DMS153 treated with DMSO at 0.1 percent for 48 hours (cell line): ENCODE results near the gene EFR3B.
"Not testable (repeated sequence)": the region's sequence is repeated elsewhere in the genome, so short reads cannot be mapped to it uniquely, and the experiment has no call there.

Experiments used
- DNase-seq: peaks from one replicate; lab custom pipeline; 2025; ENCODE audit not compliant: unreplicated experiment; lab: John Stamatoyannopoulos, UW

The EFR3B gene, protein sequence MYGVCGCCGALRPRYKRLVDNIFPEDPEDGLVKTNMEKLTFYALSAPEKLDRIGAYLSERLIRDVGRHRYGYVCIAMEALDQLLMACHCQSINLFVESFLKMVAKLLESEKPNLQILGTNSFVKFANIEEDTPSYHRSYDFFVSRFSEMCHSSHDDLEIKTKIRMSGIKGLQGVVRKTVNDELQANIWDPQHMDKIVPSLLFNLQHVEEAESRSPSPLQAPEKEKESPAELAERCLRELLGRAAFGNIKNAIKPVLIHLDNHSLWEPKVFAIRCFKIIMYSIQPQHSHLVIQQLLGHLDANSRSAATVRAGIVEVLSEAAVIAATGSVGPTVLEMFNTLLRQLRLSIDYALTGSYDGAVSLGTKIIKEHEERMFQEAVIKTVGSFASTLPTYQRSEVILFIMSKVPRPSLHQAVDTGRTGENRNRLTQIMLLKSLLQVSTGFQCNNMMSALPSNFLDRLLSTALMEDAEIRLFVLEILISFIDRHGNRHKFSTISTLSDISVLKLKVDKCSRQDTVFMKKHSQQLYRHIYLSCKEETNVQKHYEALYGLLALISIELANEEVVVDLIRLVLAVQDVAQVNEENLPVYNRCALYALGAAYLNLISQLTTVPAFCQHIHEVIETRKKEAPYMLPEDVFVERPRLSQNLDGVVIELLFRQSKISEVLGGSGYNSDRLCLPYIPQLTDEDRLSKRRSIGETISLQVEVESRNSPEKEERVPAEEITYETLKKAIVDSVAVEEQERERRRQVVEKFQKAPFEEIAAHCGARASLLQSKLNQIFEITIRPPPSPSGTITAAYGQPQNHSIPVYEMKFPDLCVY

DNA sequence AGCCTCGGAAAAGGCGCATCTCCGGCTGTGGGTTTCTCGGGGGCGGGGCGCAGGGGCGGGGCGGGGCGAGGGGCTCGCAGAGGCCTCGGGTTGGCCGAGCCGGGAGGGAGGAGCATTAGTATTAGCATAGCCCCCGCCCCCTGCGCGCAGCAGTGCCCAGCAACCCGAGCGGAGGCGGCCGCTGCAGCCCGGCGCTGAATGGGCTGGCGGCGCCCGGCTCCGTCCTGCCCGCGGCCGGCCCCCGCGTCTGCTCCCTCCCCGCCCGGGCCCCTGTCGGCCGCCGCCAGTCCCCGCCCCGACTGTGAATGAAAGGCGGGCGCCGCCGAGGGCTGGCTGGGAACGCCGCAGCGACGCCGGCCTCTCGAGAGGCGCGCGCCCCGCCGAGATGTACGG is at the start of gene EFR3B:
EFR3B (plus strand) TSS at position 149 of the 393 bp plus-strand sequence; CDS start at position 386, 237 bp downstream.
- DNase-seq: peak; percentile 93

- no peak for DNase-seq
Observed at GRCh38 chr2:24993406-24994145, 48.3 kb upstream of the EFR3B start.

DNA sequence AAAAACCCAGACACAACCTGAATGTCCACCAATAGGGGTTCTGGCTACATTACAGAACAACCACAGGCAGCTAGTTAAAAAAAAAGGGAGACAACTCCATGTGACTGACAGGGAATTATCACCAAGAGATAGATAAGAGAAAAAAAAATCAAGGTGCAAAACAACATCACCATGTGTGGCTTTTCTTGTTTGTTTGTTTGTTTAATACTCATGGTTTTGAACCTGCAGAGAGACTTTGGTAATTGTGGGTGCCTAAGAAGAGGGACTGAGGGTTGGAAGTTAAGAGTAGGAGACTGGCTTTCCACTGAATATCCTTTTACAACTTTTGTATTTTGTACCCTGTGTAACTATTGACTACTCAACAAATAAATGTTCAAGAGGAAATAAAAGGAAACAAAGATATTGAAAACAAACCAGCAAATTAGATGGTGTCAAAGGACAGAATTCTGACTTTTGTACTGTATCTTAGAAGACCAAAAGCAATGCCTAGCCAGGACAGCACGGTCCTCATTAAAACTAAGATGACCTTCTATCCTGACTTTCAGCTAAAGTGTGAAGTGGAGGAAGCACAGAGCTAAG is 47.6 kb upstream of the EFR3B start:
- no peak for DNase-seq

DNA sequence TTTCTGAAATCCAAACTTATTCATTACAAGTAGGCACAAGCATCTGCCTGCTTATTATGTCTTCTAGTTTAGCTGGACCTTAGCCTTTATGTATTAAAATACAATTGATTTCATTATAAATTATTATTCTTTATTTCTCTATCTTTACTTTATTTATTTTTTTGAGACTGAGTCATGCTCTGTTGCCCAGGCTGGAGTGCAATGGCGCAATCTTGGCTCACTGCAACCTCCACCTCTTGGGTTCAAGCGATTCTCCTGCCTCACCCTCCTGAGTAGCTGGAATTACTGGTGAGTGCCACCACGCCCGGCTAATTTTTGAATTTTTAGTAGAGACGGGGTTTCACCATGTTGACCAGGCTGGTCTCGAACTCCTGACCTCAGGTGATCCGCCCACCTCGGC is 42.8 kb upstream of the EFR3B start:
- not testable (repeated sequence) for DNase-seq

DNA sequence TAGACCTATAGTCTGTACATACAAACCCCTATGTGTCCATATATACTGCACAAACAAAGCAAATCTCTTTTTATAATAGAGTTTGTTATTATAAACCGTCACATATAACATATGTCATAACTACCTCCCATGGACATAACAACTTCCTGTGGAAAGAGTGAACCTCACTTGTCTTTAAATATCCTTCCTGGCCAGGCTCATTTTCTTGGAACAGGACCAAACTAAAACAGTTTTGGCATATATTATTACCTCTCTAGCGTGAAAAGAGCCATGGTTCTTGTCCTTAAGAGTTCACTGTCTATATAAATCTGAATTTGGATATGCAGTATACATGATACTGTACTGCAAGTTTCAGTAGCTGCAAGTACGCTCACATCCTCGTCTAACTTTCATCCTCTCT is 41.8 kb upstream of the EFR3B start:
- DNase-seq: no peak

- no peak for DNase-seq
Observed at GRCh38 chr2:25000503-25001324, 41.2 kb upstream of the EFR3B start.

GRCh38 chr2:25001325-25001637 is 40.6 kb upstream of the EFR3B start:
- DNase-seq: no peak

DNA sequence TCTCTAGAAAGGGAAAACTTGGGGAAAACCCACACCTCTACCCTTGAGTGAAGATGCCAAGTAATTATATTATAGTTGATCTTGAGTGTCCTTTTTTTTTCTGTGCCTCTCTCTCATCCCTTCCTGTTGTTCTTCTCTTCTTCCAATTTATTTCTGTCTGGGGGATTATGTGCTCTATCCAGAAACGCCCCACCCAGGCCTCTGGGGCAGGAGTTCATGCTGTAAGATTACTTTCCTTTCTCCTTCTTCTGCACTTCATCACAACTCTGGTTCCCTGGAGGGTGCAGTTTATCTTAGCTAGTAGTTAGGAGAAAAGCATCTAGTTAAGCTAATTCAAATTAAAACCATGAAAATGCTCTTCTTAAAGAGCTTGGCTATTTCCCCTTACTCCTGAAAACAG is 39.8 kb upstream of the EFR3B start:
- no peak for DNase-seq

DNA sequence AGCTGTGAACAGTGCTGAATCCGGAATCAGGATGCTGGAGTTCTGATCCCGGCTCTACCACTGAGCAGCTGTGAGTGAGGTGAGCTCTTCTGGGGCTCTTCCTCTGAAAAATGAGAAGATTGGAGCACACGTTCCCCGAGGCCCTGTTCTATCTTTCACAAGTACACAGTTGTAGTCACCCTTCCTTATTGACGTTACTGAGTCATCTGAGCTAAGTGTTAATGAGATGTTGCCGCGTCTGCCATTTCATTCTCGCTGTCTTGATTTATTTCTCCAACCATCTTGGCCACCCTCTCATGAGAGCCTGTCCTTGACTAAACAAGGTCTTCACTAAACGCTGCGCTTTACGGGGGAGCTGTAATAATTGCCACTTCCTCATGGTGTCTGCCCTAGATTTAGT is 31.9 kb upstream of the EFR3B start:
- DNase-seq: peak; percentile 3

- not testable (repeated sequence) for DNase-seq
Observed at GRCh38 chr2:25011342-25011741, 30.5 kb upstream of the EFR3B start.

DNA sequence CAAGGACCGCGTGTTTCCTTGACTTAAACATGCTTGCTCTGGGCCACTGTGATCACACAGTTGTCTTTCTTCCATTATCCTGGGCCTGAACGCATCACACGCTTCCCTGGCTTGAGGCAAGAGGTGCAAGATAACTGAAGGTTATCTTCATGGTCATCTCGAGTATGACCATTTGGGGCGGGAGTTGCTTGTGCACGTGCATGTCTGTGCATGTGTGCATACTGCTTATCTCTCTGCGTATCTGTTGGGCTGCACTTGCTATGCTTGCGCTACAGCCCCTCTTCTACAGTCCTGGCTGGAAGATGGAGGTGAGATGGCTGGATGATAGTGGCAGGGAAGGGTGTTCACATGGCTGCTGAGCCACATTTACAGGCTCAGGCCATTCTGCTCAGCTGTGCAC is 27.2 kb upstream of the EFR3B start:
- no peak for DNase-seq

DNA sequence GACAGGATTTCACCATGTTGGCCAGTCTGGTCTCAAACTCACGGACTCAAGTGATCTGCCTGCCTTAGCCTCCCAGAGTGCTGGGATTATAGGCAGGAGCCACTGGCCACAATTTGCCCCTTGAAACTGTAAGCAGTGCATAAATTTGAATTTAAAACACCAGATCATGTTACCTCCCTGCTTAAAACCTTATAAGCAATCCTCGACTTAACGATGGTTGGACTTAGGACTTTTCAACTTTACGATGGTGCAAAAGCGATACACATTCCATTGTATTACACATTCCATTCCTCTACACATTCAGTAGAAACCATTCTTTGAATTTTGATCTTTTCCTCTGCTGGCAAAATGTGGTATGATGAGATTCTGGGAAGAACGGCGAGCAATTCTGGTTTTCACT is 23.2 kb upstream of the EFR3B start:
- DNase-seq: no peak

DNA sequence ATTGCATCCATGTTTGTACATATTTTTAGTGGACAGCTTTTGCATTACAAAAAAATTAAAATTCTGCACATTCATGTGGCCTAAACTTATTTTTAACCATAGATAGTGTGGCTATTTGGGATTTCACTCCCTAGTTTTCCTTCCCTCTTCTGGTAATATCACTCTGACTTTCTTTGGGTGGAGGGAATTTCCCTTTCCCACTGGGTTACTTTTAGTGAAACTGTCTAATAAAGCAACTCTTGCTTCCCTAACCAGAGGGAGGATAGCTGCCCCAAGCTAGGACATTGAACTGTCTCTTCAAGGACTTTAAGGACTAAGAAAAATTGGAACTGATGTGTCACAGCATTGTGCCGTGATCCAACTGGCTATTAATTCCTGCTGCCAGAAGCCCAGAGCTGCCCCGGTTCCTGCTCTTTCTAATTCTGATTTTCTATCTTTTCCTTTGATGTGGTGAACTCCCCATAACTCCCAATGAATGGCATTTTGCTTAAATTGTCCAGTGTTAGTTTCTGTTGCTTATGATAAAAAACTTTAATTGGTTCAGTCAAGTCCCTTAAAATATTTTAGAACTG is 20.0 kb upstream of the EFR3B start:
- DNase-seq: no peak

DNA sequence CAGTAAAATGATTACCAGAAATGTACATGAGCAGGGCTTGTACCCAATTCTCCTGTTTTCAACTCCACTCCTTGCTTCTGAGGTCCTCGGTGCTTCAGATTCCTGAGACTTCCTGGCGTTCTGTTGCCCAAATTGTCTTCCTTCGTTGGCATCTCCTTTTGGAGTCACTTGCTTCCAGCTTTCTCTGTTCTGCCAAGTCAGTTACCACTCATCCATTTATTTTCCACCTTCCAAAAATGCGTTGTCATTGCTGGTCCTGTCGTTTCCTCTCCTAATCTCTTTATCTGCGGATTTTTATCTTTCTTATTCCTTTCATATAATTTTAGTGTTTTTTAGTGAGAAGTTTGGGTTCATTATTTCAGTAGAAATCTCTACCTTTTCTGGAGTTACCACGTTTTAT is 18.5 kb upstream of the EFR3B start:
- DNase-seq: no peak

DNA sequence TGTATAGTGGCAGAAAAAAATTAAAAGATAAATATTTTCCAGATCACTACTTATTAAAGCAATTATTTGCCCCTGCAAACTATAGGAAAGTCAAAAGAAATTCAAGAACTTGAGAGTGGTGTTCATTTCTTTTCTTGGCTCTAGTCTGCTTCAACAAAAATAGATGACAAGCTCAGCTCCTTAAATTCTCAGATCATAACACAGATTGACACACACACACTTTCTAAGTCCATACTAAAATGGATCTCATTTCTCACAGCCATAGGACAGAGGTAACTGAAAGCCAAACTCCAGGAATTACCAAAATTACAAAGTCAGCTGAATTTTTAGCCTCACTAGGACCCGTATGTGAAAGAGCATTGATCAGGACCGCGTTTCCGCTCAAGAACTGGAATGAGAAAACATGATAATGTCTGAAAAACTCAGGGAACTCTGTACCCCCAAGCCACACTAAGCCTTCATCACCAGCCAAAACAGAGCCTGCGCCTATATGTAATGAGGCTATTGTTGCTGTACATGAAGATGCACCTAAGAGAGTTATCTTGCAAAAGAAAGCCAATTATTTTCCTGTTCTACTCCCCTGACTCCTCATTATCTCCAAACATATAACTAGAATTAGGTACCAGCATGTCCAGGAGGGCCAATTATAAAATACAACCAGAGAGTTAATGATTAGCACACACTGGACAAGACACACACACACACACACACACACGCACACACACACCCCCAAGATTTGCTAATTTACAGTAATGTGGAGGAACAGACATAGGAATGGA is 16.5 kb upstream of the EFR3B start:
- no peak for DNase-seq

DNA sequence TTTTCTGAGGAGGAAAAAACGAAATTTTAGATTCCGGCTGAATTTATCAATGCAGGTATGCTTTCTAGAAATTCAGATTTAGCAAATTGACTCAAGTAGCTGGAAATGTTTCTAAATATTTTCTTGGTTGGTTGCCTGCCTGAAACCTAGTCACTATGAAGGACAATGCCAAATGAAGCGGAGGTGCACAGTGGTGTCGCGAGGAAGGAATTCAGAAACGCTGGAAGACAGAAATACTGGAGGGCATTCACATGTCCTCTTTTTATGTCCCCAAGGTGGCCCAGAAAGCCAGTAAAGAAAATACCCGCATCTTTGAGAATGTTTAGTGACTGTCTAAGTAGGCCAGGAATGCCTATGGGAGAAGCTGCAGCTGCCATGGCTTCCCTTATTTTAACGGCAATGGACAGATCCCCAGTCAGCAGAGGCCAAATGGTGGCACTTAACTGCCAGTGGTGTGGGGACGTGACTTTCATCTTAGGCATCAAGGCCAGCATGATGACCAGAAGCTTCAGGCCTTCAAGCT is 15.8 kb upstream of the EFR3B start:
- no peak for DNase-seq

- DNase-seq: no peak
Observed at GRCh38 chr2:25029183-25029554, 12.7 kb upstream of the EFR3B start.

GRCh38 chr2:25030702-25031101 is 11.2 kb upstream of the EFR3B start:
- no peak for DNase-seq

GRCh38 chr2:25032094-25032493 is 9.8 kb upstream of the EFR3B start:
- no peak for DNase-seq
